SK-N-SH treated with all-trans-retinoic acid at 6 μM for 48 hours (cell line): Measurements from ENCODE around the gene SSC4D.
"Not testable (repeated sequence)": the region's sequence is repeated elsewhere in the genome, so short reads cannot be mapped to it uniquely, and the experiment has no call there.

ENCODE experiments used
- ATAC-seq: fragments of 200-7000 bp; cut with Tn5 transposase; 3 replicates; pipeline ENCODE4 v1.9.1; 2020; ENCODE audit warnings: mild to moderate bottlenecking, moderate library complexity
- ARNTL ChIP-seq: fragments of 450-650 bp; formaldehyde crosslinking; IDR thresholded peaks from 2 replicates; pipeline ENCODE4 v1.5.0; 2020; ENCODE audit warnings: low read depth, mild to moderate bottlenecking, moderate library complexity, borderline replicate concordance
- BACH2 ChIP-seq: fragments of 250-450 bp; sonication (Bioruptor Pico); IDR thresholded peaks from 2 replicates; pipeline ENCODE4 v1.9.0; 2021; ENCODE audit warnings: mild to moderate bottlenecking, borderline replicate concordance
- CREB5 ChIP-seq: fragments of 250-450 bp; sonication (Bioruptor Pico); IDR thresholded peaks from 2 replicates; pipeline ENCODE4 v1.5.1; 2020; ENCODE audit warnings: low read depth, mild to moderate bottlenecking, moderate library complexity
- CSDC2 ChIP-seq: fragments of 250-450 bp; sonication (Bioruptor Pico); IDR thresholded peaks from 2 replicates; pipeline ENCODE4 v1.5.0; 2020; ENCODE audit warnings: mild to moderate bottlenecking, moderate library complexity
- CSRNP3 ChIP-seq: fragments of 250-450 bp; sonication (Bioruptor Pico); IDR thresholded peaks from 2 replicates; pipeline ENCODE4 v1.5.1; 2021; ENCODE audit warnings: mild to moderate bottlenecking, moderate library complexity
- ESRRG ChIP-seq: fragments of 250-450 bp; sonication (Bioruptor Pico); IDR thresholded peaks from 2 replicates; pipeline ENCODE4 v1.6.1; 2021; ENCODE audit warnings: mild to moderate bottlenecking
- GLIS3 ChIP-seq: fragments of 250-450 bp; sonication (Bioruptor Pico); IDR thresholded peaks from 2 replicates; pipeline ENCODE4 v1.5.0; 2020; ENCODE audit warnings: mild to moderate bottlenecking, moderate library complexity
- ISL1 ChIP-seq: fragments of 250-450 bp; sonication (Bioruptor Pico); IDR thresholded peaks from 2 replicates; pipeline ENCODE4 v2.1.2; 2022; ENCODE audit warnings: mild to moderate bottlenecking, moderate library complexity
- OSR1 ChIP-seq: fragments of 250-450 bp; sonication (Bioruptor Pico); IDR thresholded peaks from 2 replicates; pipeline ENCODE4 v1.8.0; 2022; ENCODE audit warnings: moderate library complexity, mild to moderate bottlenecking, inconsistent platforms
- POU6F1 ChIP-seq: fragments of 250-450 bp; sonication (Bioruptor Pico); IDR thresholded peaks from 2 replicates; pipeline ENCODE4 v1.8.0; 2021; ENCODE audit warnings: low read depth, mild to moderate bottlenecking, moderate library complexity, borderline replicate concordance
- RARB ChIP-seq: fragments of 250-450 bp; sonication (Bioruptor Pico); IDR thresholded peaks from 2 replicates; pipeline ENCODE4 v1.8.0; 2021; ENCODE audit warnings: mild to moderate bottlenecking, moderate library complexity
- TCF4 ChIP-seq: fragments of 250-450 bp; sonication (Bioruptor Pico); IDR thresholded peaks from 2 replicates; pipeline ENCODE4 v1.8.0; 2021; ENCODE audit warnings: mild to moderate bottlenecking, moderate library complexity, borderline replicate concordance
- TOX ChIP-seq: fragments of 250-450 bp; sonication (Bioruptor Pico); IDR thresholded peaks from 2 replicates; pipeline ENCODE4 v1.8.0; 2021; ENCODE audit warnings: mild to moderate bottlenecking, moderate library complexity, borderline replicate concordance
- ZC3H10 ChIP-seq: fragments of 250-450 bp; sonication (Bioruptor Pico); IDR thresholded peaks from 2 replicates; pipeline ENCODE4 v1.5.1; 2021; ENCODE audit warnings: mild to moderate bottlenecking, moderate library complexity
- ZFP30 ChIP-seq: fragments of 450-650 bp; formaldehyde crosslinking; IDR thresholded peaks from 2 replicates; pipeline ENCODE4 v1.5.0; 2022; ENCODE audit warnings: mild to moderate bottlenecking, moderate library complexity
- ZNF70 ChIP-seq: fragments of 450-650 bp; formaldehyde crosslinking; IDR thresholded peaks from 2 replicates; pipeline ENCODE4 v1.5.0; 2020; ENCODE audit warnings: mild to moderate bottlenecking, moderate library complexity
- ZNF8 ChIP-seq: fragments of 450-650 bp; formaldehyde crosslinking; IDR thresholded peaks from 2 replicates; pipeline ENCODE4 v1.5.0; 2020; ENCODE audit warnings: mild to moderate bottlenecking, moderate library complexity

Gene SSC4D

GRCh38 chr7:76428149-76428823 is 18.8 kb upstream of the SSC4D start (continued):
- no peak for TF ChIP-seq POU6F1
- TF ChIP-seq BACH2 (CRISPR knock-in tag), result no peak
- TF ChIP-seq ZC3H10, result no peak

- TF ChIP-seq OSR1 (no peak), ARNTL (CRISPR knock-in tag) (no peak), CSDC2 (CRISPR knock-in tag) (no peak), TOX (CRISPR knock-in tag) (no peak), CSRNP3 (CRISPR knock-in tag) (no peak)
These were observed 18.1 kb upstream of the SSC4D start for GRCh38 chr7:76427635-76428034.

GRCh38 chr7:76426246-76426645 is 16.7 kb upstream of the SSC4D start:
- TF ChIP-seq ISL1 (CRISPR knock-in tag) (no peak), CSRNP3 (CRISPR knock-in tag) (no peak), POU6F1 (no peak), GLIS3 (no peak), OSR1 (no peak), RARB (no peak), CREB5 (no peak), BACH2 (CRISPR knock-in tag) (no peak), ARNTL (CRISPR knock-in tag) (no peak)
- TF ChIP-seq, all 23 proteins: peak for 0
- ATAC-seq, result no peak

More at GRCh38 chr7:76427635-76428034, 18.1 kb upstream of the SSC4D start:
- no peak for ATAC-seq

GRCh38 chr7:76425558-76425957 is 16.1 kb upstream of the SSC4D start:
- ATAC-seq, result not testable (repeated sequence)

GRCh38 chr7:76425156-76425555 is 15.7 kb upstream of the SSC4D start:
- no peak for ATAC-seq
- TF ChIP-seq ZFP30 (CRISPR knock-in tag) (no peak), ZNF70 (CRISPR knock-in tag) (no peak), TCF4 (no peak), ZNF8 (no peak), CREB5 (no peak), ARNTL (CRISPR knock-in tag) (no peak), CSRNP3 (CRISPR knock-in tag) (no peak), ESRRG (CRISPR knock-in tag) (no peak)
- TF ChIP-seq, all 23 proteins: peak for 0
